Stimulated activated CD8-positive, alpha-beta memory T cell treated with anti-CD3 and anti-CD28 coated beads, Interleukin-4, amount 100 ng/mL, for 48 hours (primary cell): ENCODE measurements around the gene RAPGEF4.

ENCODE experiments used
- DNase-seq: peaks from one replicate; pipeline ENCODE4 v3.0.0-alpha.2; 2020

The RAPGEF4 gene

DNA sequence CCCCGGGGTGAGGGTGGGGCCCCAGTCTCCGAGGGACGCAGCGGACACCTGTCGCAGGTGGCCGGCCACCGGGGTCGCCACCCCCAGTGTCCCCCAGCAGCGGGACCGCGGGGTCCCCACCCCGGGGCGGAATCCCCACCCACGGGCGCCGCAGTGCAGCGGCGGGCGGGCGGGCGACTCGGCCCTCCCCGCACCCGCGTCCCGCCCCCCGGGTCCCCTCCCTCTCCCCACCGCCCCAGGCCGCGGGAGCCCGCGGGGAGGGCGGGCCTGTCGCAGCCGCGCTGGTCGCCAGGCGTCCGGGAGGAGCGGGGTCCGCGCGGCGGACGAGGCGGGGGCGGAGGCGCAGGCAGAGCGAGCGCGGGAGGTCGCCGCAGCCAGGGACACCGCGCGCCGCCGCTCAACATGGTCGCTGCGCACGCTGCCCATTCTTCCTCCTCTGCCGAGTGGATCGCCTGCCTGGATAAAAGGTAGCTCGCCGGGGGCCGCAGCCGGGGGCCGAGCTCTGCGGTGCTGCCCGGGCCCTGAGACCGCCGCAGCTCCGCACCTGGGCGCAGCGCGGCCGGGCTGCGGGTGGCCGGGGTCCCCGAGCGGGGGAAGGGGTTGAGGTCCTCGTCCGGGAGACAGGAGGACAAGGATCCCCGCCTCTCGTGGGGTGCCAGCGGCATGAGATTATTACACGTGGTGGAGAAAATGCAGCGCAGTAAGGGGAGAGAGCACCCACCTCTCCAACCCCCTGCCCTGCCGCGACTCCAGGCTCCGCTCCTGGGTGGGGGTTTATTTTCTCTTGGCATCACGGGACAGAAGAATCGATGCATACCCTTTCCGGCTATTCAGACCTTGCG lies at the start of gene RAPGEF4:
Gene RAPGEF4, plus strand, starts transcription at position 264 of the 842 bp plus-strand sequence. Its CDS starts 139 bp downstream, at position 403.
- no peak for DNase-seq

DNA sequence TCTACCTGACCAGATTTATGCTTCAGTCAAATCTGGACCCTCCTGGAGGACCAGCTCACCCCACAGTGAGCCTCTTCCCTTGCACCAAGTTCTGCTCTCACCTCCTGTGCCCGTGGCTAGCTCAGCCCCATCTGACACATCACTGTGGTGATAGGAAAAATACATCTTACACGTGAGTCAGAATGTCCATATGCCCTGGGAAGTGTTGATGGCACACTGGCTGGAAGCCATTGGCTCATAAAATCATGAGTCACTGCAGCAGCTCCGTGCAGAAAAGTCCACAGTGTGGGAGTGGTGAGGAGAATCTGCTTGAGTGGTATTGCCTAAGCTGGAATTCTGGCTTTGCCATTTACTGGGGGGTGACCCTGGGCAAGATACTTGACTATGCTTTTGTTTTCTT lies 42.6 kb upstream of the RAPGEF4 start:
- peak; percentile 49 for DNase-seq

DNA sequence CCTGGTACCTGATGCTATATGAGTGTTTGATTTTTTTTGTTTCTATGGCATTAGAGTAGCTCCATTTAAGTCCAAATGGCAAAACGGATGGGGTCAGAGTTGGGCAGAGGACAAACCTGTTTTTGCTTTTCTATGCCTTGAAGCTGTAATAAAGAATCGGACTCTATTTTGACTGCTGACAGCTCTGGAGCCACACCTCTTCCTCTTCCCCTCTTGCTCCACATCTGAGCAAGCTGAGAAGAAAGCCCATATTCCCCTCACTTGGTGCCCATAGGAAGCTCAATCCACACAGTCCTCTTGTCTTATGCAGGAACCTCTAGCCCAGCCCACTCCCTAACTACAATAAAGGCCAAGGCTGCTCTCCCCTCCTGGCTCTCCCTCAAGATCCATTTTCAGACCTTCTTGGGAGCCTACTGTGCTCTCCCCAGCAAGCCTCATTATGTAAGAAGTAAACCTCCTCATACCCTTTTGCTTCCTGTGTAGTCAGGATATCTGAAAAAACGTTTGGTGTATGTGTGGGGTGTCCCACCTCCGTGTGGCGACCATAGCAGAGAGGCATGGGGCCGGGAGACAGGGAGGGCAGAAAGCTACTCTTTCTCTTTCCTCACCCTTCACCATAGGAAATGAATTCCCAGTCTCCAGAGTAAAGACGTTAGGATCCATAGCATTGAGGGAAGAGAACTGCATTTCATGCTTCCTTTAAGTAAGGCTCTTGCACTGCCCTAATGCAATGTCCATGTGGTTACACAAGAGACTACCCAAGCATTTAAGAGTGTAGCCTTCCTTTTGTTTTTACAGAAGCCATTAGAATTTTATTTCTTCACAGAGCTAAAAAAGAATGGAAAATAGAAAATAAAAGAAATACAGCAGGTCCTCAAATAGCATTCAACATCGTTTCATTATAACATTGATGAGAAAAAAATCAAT lies 41.9 kb upstream of the RAPGEF4 start:
- no peak for DNase-seq

- no peak for DNase-seq
These were observed 38.3 kb upstream of the RAPGEF4 start for GRCh38 chr2:172697296-172697695.

DNA sequence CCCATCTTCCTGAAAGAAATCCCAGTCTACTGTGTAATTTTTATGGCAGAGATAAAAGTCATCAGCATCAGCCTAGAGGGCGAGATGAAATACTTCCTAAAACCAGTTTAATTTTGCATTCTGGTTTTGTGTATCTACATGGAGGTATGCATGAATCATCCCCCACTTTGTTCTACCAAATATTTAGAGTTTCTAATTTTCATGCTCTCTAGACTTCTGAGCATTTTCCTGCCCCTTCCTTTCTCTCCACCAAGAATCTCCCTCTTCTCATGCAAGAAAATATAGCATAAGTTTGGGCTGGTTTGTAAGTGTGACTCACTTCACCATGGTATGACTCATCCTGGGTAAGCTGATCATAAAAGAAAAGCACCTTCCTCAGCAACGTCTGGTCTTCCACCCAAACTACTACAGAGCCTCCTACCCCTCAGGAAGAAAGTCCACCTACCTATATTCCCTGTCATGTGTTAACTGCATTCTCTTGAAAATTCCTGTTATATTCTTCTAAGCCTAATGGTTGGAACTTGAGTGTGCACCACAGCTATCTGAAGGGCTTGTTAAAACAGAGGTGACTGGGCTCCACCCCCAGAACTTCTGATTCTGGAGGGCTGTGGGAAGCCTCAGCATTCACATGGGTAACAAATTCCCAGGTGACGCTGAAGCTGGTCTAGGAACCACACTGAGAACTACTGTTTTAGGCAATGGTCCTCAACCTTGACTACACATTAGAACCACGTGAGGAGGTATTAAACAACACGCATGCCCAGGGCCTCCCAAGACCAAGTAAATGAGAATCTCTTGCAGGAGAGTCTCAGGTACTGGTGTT lies 37.4 kb upstream of the RAPGEF4 start:
- DNase-seq, result no peak

- DNase-seq, result no peak
These were observed 34.4 kb upstream of the RAPGEF4 start for GRCh38 chr2:172701250-172701649.

- no peak for DNase-seq
These were observed 33.2 kb upstream of the RAPGEF4 start for GRCh38 chr2:172702451-172702850.

GRCh38 chr2:172704072-172704936 lies 31.3 kb upstream of the RAPGEF4 start:
- DNase-seq, result no peak

DNA sequence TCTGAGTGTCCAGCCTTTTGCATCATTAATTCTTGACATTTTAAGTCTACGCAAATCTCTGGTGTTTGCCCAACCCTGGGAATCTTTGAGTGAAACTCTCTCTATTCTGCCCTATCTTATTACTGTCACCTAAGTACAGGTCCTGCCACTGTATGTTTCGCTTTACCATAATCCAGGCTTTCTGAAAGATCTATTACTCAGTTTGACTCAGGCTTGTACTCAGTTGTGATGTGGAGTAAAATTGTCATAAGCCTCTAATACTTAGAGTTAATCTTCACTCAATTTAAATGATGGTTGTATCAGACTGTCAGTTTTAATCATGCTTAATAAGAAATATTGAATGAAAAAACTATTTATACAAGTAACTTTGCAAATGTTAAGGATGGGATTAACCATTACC lies 30.3 kb upstream of the RAPGEF4 start:
- no peak for DNase-seq

- DNase-seq, result no peak
These were observed 27.4 kb upstream of the RAPGEF4 start for GRCh38 chr2:172708247-172708646.

DNA sequence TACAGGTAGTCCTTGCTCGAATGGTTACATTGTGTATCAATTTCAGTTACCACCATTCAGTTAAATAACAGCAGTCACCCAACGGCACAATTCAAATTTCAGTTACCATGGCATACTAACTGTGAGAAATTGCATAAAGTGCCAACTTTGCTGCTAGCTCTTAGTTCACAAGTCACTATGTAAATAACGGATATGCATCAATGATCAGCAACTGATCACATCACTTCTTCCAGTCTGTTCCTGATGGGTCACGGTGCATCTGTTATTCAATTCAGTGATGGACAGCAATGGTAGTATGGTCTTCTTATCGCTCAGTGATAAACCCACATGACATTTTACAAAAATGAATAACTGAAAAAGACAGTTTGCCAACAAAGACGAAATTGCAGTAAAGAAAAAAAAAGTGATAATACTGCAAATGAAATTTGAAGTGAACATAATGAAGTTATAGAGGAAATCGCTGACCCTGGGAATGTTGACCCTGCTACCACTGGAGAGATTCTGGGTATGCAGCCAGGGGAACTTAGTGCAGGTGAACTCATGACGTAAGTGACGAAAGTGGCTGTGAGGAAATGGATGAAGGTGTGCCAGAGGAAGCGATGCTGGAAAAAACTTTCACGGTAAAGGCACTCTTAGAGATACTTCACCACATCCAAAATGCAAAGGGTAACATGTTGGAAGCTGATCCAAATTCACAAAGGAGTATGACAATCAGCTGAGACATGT lies 25.9 kb upstream of the RAPGEF4 start:
- DNase-seq, result no peak

- peak; percentile 53 for DNase-seq
These were observed 25.0 kb upstream of the RAPGEF4 start for GRCh38 chr2:172710584-172711047.

DNA sequence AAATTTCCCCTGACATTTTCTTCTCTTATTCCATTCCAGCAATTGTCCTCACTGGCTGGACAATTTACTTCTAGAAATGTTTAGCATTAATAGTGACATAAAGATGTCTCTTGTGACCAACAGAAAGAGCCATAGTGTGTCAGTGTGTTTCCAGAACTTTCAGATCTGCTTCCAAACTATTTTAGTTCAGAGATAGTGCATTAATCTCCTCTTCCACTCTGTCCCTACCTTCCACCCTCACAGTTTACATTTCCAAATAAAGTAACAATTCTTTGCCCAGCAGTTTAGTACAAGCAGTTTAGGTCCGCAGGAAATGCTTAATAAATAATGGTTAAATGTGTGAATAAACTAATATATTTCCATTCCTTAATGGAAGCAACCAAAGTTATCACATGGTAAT lies 24.5 kb upstream of the RAPGEF4 start:
- no peak for DNase-seq

GRCh38 chr2:172712251-172712650 lies 23.4 kb upstream of the RAPGEF4 start:
- no peak for DNase-seq

DNA sequence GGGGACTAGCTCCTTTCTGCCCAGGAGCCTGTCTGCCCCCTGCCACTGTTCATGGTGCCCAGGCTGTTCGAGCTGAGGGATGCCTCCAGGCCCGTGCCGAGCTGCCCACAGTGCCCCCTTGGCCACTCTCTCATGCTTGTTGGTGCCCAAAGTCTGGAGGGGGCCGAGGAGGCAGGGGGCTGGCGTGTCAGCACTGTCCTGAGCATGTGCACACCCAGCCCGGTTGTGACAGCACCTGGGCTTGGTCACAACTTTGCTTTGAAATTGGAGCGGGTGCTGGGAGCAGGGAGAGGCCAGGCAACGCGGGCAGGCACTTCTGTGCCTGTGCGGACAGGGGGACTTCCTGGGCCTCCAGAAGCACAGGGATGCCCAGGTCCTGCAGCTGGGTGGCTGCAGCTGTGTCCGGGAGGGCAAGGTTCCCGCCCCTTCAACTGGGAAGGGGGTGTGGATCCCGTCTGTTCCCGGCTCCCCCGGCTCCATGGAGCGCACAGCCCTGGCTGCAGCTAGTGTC lies 22.2 kb upstream of the RAPGEF4 start:
- no peak for DNase-seq

- DNase-seq, result no peak
These were observed 13.2 kb upstream of the RAPGEF4 start for GRCh38 chr2:172722481-172722880.

DNA sequence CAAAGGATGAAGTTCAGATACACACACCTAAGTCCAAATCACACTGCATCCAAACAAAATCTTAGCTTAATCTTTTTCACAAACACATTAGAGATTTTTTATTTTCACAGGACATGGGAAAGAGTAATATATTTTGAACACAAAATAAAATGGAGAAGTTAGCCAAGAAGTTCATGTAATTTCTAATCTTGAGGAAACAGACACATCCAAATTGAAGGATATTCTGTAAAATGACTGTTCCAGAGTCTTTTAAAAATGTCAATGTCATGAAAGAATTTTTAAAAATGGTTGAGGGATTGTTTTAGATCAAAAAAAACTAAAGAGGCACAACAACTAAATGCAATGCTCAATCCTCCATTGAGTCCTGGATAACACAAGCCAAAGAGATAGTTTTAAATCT lies 12.4 kb upstream of the RAPGEF4 start:
- DNase-seq, result no peak

DNA sequence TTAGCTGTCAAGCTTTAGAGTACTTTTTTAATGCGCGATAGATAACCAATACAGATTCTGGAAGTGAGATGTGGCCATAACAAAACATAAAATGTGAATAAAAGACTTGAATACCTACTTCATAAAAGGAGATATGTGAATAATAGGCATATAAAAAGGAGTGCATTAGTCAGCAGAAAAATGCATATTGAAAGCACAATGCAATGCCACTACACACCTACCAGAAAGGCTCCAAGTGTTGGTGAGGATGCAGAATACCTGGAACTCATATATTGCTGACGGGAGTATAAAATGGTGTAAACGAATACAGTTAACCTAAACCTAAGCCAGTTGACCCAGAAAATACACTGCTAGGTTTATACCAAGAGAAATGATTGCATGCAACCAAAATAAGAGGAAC lies 10.9 kb upstream of the RAPGEF4 start:
- DNase-seq, result no peak

GRCh38 chr2:172725284-172725683 lies 10.4 kb upstream of the RAPGEF4 start:
- no peak for DNase-seq

GRCh38 chr2:172725746-172726145 lies 9.9 kb upstream of the RAPGEF4 start:
- no peak for DNase-seq
